ENCODE measurements around the gene CSN1S1.

The CSN1S1 gene

DNA sequence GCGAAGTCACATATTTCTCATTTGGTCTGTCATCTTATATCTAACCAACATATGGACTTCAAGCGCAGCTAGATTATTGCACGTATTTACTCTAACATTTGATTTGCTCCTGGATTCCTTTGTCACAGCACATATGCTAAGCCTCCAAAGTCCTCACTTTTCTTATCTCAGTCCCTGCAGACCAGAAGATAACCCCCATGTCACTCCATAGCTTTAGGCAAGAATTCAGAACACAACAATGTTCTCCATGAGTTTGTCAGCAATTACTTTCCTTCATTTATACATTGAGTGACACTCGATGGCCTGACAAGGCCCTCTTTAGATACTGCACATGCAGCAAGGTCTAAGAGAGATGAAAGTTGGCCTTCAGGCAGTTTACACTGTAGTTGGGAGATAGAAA, 60.1 kb downstream of the CSN1S1 start:
- no peak for DNase-seq (ENCODE audit: low read depth)

DNA sequence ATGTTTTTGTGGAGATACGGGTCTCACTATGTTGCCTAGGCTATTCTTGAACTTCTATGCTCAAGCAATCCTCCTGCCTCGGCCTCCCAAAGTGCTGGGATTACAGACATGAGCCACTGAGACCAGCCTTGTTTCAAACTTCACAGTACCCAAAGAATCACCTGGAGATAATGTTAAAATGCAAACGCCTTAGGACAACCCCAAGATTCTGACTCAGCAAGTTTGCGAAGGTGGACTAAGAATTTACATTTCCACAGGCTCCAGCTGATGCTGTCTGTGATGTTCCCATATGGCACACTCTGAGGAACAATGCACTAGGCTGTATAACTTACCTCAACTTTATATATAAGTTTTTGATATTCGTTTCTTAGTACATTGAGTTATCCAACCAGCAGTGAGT, 63.9 kb downstream of the CSN1S1 start:
- no peak for DNase-seq (ENCODE audit: low read depth)

DNA sequence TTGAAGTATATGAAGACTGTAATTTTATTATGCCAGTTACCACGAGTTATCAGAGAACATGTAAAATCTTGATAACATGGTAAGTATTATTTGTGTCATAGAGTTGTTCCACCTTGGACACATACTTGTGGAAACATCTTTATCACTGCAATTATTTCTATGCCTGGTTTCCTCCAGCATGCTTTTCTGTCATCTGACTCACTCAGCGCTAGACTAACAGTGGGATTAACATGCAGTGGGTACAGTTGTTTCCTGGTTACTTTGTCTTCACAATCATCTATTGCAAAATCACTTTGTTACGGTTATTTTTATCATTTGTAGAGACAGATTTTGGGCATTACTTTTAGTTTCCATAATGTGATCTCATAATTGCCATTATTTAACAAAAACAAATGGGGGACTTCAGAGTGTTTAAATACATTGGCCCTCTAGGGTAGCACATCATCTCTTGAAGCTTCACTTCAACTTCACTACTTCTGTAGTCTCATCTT, 64.7 kb downstream of the CSN1S1 start, which contains the start of gene STATH:
Gene STATH (plus strand): TSS at position 441 of the 491 bp plus-strand sequence. CDS start 2,472 bp downstream, outside the sequence.
- no peak for DNase-seq (ENCODE audit: low read depth)
